HepG2 (cell line): ENCODE results near the gene CD180. TPM values are rescaled to one million over a fixed set of nuclear protein-coding genes. Genes with fewer than 3 reads are reported as not detected.

Experiments used
- ATAC-seq: fragments of 200-7000 bp; cut with Tn5 transposase; 3 replicates; pipeline ENCODE4 v1.9.1; 2020; ENCODE audit warnings: mild to moderate bottlenecking, moderate library complexity
- BruUV-seq: library from RNA; stranded (reverse); fragments of 400-500 nt; replicated peaks from 2 replicates; lab custom pipeline; 2021; lab: Mats Ljungman, UMichigan
- CTCF ChIA-PET: fragments of 300-600 bp; formaldehyde crosslinking; extraction: SDS; loops from one replicate; lab custom pipeline; 2021; ENCODE audit warnings: low total read pairs, inconsistent platforms, low intra/inter-chr PET ratio; lab: Yijun Ruan, JAX
- POLR2A ChIA-PET: fragments of 350-600 bp; sonication (Branson Sonifier 250); formaldehyde crosslinking; loops from one replicate; lab custom pipeline; 2020; ENCODE audit warnings: antibody characterized with exemption, inconsistent platforms; lab: Yijun Ruan, JAX
- DNase-seq: peaks from one replicate; pipeline ENCODE4 v3.0.0-alpha.2; 2015; ENCODE audit warnings: low spot score
- FAIRE-seq: peaks from 3 replicates; lab custom pipeline; 2011; peaks lifted over from hg19 to GRCh38; lab: Jason Lieb, UNC
- H2AFZ ChIP-seq: one replicate; pipeline ENCODE4 v1.6.1; 2011; ENCODE audit warnings: low read length, inconsistent platforms
- H3K27ac ChIP-seq: fragments of 300-600 bp; 3 replicates; pipeline ENCODE4 v1.8.0; 2011; ENCODE audit warnings: mixed run types, mild to moderate bottlenecking, mixed read lengths, low read length, inconsistent platforms; ENCODE audit not compliant: insufficient read depth; ENCODE audit errors: extremely low read length
- H3K27me3 ChIP-seq, 2 experiments: fragments of 200-600 bp in 1 of 2; 2 replicates in 1 of 2; 3 replicates in 1 of 2; pipeline versions ENCODE4 v1.6.0 to v1.8.0; 2011; ENCODE audit warnings: low read length in 2 of 2, mild to moderate bottlenecking in 2 of 2, moderate library complexity in 2 of 2, inconsistent platforms in 1 of 2; ENCODE audit not compliant: insufficient read depth in 2 of 2, control insufficient read depth in 1 of 2
- H3K36me3 ChIP-seq, 2 experiments: fragments of 200-600 bp in 1 of 2; replicated peaks in 1 of 2; 2 replicates in 1 of 2; 3 replicates in 1 of 2; pipeline versions ENCODE4 v1.5.1 to v1.8.0; 2011; ENCODE audit warnings: low read length in 2 of 2, inconsistent platforms in 1 of 2; ENCODE audit not compliant: insufficient read depth in 2 of 2, control insufficient read depth in 1 of 2
- H3K4me1 ChIP-seq: 2 replicates; pipeline ENCODE4 v1.5.1; 2012; ENCODE audit warnings: low read length, inconsistent platforms; ENCODE audit not compliant: insufficient read depth
- H3K4me2 ChIP-seq: 2 replicates; pipeline ENCODE4 v1.6.0; 2011; ENCODE audit warnings: low read depth, low read length, inconsistent platforms
- H3K4me3 ChIP-seq, 3 experiments: fragments of 200-600 bp in 1 of 3; sonication (generic), shearing (Covaris generic) in 1 of 3; replicated peaks in 1 of 3; 2 replicates each; pipeline ENCODE4 v1.5.1; 2011 to 2016; ENCODE audit warnings: low read length in 3 of 3, inconsistent platforms in 2 of 3, low read depth in 2 of 3, mild to moderate bottlenecking in 2 of 3, control low read depth in 1 of 3, mixed read lengths in 1 of 3; ENCODE audit not compliant: insufficient read depth in 1 of 3
- H3K79me2 ChIP-seq: one replicate; pipeline ENCODE4 v1.6.1; 2011; ENCODE audit warnings: low read length, inconsistent platforms; ENCODE audit not compliant: insufficient read depth
- H3K9ac ChIP-seq: 2 replicates; pipeline ENCODE4 v1.6.0; 2011; ENCODE audit warnings: mild to moderate bottlenecking, low read depth, low read length, inconsistent platforms; ENCODE audit not compliant: insufficient read depth
- H3K9me3 ChIP-seq: 2 replicates; pipeline ENCODE4 v1.5.1; 2012; ENCODE audit warnings: mild to moderate bottlenecking, low read length
- H4K20me1 ChIP-seq: 2 replicates; pipeline ENCODE4 v1.6.0; 2011; ENCODE audit warnings: inconsistent platforms, mild to moderate bottlenecking, low read length, moderate library complexity; ENCODE audit not compliant: insufficient read depth
- BCLAF1 ChIP-seq: fragments of 450-650 bp; IDR thresholded peaks from 2 replicates; pipeline ENCODE4 v1.6.1; 2017; ENCODE audit warnings: mild to moderate bottlenecking
- CBX1 ChIP-seq: IDR thresholded peaks from one replicate; pipeline ENCODE4 v1.6.1; 2016; ENCODE audit warnings: antibody characterized with exemption, low read depth
- ELF3 ChIP-seq: IDR thresholded peaks from 2 replicates; pipeline ENCODE4 v1.6.1; 2016; ENCODE audit warnings: missing genetic modification reagents, missing compliant biosample characterization
- KLF6 ChIP-seq: IDR thresholded peaks from 2 replicates; pipeline ENCODE4 v1.8.0; 2016; ENCODE audit warnings: missing biosample characterization, missing genetic modification reagents
- PBX2 ChIP-seq: IDR thresholded peaks from 2 replicates; pipeline ENCODE4 v1.6.1; 2016; ENCODE audit warnings: control low read depth
- RAD51 ChIP-seq: fragments of 450-650 bp; IDR thresholded peaks from 2 replicates; pipeline ENCODE4 v1.6.1; 2016; ENCODE audit warnings: borderline replicate concordance
- RBM39 ChIP-seq: fragments of 200-400 bp; formaldehyde crosslinking; IDR thresholded peaks from one replicate; pipeline ENCODE4 v1.6.1; 2018; ENCODE audit warnings: antibody characterized with exemption, mild to moderate bottlenecking, low read depth, low read length; ENCODE audit not compliant: poor library complexity, severe bottlenecking
- SMAD3 ChIP-seq: sonication (generic); formaldehyde crosslinking; IDR thresholded peaks from 2 replicates; pipeline ENCODE4 v1.4.0; 2020; ENCODE audit warnings: missing genetic modification reagents
- SYNCRIP ChIP-seq: fragments of 200-400 bp; formaldehyde crosslinking; IDR thresholded peaks from 2 replicates; pipeline ENCODE4 v1.6.1; 2018; ENCODE audit warnings: mild to moderate bottlenecking, low read depth, low read length; ENCODE audit not compliant: insufficient read depth
- ZNF12 ChIP-seq: sonication (generic); formaldehyde crosslinking; IDR thresholded peaks from 2 replicates; pipeline ENCODE4 v1.5.0; 2020; ENCODE audit warnings: missing genetic modification reagents
- ZNF672 ChIP-seq: sonication (generic); formaldehyde crosslinking; IDR thresholded peaks from 2 replicates; pipeline ENCODE4 v1.8.1; 2022; ENCODE audit warnings: missing genetic modification reagents
- ZNF749 ChIP-seq: sonication (generic); formaldehyde crosslinking; IDR thresholded peaks from 2 replicates; pipeline ENCODE4 v1.8.0; 2022; ENCODE audit warnings: mild to moderate bottlenecking, missing genetic modification reagents, moderate library complexity, borderline replicate concordance
- WGBS: methylation state at CpG from one replicate; pipeline ENCODE4 v1.1.6; 2017; ENCODE audit warnings: low lambda C conversion rate; 5-methylcytosine and 5-hydroxymethylcytosine counted together
- in situ Hi-C: cut with HindIII; loops from 2 replicates; pipeline ENCODE4 v1.10.0; 2017; ENCODE audit warnings: low pct_unique_long_range_greater_than_20kb; ENCODE audit not compliant: extremely low pct_ligation_motif_present
- intact Hi-C: fragments of 100-400 bp; cut with micrococcal nuclease; formaldehyde crosslinking; loops from one replicate; pipeline ENCODE4 v1.10.0; 2022; ENCODE audit not compliant: unreplicated experiment
- polyA plus RNA-seq, 8 experiments: library from polyadenylated mRNA; depleted of rRNA in 3 of 8; stranded (reverse) in 7 of 8; unstranded in 1 of 8; fragments of >200 nt; fragmentation: Illumina TruSeq in 4 of 8; extraction: Trizol in 4 of 8; gene quantifications; 2 replicates each; pipeline versions ENCODE4 v1.2.1 to v1.2.3, GENCODE V29; 2011 to 2016; ENCODE audit warnings: low read depth in 4 of 8, missing spikeins in 1 of 8, mixed read lengths in 1 of 8; ENCODE audit not compliant: insufficient read depth in 1 of 8
- total RNA-seq, 5 experiments: library from RNA; depleted of rRNA; stranded (reverse); fragments of >200 nt; fragmentation: Illumina TruSeq; extraction: Trizol; gene quantifications; 2 replicates each; pipeline ENCODE4 v1.2.3, GENCODE V29; 2016; ENCODE audit warnings: low read depth in 1 of 5
- TF ChIP-seq, protein P1 (sequence below): sonication (generic); formaldehyde crosslinking; conservative IDR thresholded peaks from 2 replicates; pipeline ENCODE4 v1.8.0; 2022; ENCODE audit warnings: mild to moderate bottlenecking, moderate library complexity, missing genetic modification reagents
- TF ChIP-seq, protein P2 (sequence below): sonication (generic); formaldehyde crosslinking; IDR thresholded peaks from 2 replicates; pipeline ENCODE4 v1.4.0; 2020; ENCODE audit warnings: missing genetic modification reagents
- TF ChIP-seq, protein P3 (sequence below): sonication (generic); formaldehyde crosslinking; IDR thresholded peaks from 2 replicates; pipeline ENCODE4 v1.5.0; 2020; ENCODE audit warnings: missing genetic modification reagents

Gene CD180
- total and polyA plus RNA-seq, 2 of the 13 experiments (the other 11 are each of a cell fraction or from before 2014, with no cell fraction given): not detected

DNA sequence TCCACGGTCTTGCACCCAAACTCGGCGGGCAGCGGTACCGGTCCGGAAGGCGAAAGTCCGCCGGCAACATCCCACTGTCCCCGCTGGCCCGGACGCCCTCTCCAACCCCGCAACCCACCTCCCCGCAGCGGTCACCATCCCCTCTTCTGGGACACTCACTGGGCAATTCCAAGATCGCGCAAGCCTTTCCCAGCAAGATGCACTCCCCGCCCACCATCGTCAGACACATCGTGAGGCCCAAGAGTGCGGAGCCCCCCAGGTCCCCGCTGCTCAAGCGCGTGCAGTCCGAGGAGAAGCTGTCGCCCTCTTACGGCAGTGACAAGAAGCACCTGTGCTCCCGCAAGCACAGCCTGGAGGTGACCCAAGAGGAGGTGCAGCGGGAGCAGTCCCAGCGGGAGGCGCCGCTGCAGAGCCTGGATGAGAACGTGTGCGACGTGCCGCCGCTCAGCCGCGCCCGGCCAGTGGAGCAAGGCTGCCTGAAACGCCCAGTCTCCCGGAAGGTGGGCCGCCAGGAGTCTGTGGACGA lies 33.3 kb downstream of the CD180 start (continued):
- TF ChIP-seq SYNCRIP: no peak
- no peak for TF ChIP-seq RAD51
- no peak for TF ChIP-seq CBX1
- no peak for TF ChIP-seq SMAD3 (CRISPR knock-in tag)
- TF ChIP-seq, protein P1, sequence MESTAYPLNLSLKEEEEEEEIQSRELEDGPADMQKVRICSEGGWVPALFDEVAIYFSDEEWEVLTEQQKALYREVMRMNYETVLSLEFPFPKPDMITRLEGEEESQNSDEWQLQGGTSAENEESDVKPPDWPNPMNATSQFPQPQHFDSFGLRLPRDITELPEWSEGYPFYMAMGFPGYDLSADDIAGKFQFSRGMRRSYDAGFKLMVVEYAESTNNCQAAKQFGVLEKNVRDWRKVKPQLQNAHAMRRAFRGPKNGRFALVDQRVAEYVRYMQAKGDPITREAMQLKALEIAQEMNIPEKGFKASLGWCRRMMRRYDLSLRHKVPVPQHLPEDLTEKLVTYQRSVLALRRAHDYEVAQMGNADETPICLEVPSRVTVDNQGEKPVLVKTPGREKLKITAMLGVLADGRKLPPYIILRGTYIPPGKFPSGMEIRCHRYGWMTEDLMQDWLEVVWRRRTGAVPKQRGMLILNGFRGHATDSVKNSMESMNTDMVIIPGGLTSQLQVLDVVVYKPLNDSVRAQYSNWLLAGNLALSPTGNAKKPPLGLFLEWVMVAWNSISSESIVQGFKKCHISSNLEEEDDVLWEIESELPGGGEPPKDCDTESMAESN (CRISPR knock-in tag): no peak
- TF ChIP-seq BCLAF1: no peak
- no peak for TF ChIP-seq KLF6
- no peak for TF ChIP-seq ZNF672
- no peak for TF ChIP-seq ELF3 (CRISPR knock-in tag)
- no peak for TF ChIP-seq ZNF749 (CRISPR knock-in tag)

- no peaks in the 10 kb centered on the region for H3K9me3 ChIP-seq
- ATAC-seq: no peak
- no peak for DNase-seq
- no TSS peak for BruUV-seq
- TF ChIP-seq, protein P2, sequence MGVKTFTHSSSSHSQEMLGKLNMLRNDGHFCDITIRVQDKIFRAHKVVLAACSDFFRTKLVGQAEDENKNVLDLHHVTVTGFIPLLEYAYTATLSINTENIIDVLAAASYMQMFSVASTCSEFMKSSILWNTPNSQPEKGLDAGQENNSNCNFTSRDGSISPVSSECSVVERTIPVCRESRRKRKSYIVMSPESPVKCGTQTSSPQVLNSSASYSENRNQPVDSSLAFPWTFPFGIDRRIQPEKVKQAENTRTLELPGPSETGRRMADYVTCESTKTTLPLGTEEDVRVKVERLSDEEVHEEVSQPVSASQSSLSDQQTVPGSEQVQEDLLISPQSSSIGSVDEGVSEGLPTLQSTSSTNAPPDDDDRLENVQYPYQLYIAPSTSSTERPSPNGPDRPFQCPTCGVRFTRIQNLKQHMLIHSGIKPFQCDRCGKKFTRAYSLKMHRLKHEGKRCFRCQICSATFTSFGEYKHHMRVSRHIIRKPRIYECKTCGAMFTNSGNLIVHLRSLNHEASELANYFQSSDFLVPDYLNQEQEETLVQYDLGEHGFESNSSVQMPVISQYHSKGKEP (CRISPR knock-in tag): no peak
- no peak for TF ChIP-seq PBX2 (CRISPR knock-in tag)
- TF ChIP-seq, protein P3, sequence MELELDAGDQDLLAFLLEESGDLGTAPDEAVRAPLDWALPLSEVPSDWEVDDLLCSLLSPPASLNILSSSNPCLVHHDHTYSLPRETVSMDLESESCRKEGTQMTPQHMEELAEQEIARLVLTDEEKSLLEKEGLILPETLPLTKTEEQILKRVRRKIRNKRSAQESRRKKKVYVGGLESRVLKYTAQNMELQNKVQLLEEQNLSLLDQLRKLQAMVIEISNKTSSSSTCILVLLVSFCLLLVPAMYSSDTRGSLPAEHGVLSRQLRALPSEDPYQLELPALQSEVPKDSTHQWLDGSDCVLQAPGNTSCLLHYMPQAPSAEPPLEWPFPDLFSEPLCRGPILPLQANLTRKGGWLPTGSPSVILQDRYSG: no peak
- no peak for TF ChIP-seq ZNF12 (CRISPR knock-in tag)
- no peak for TF ChIP-seq RBM39
- intact Hi-C loops: no loop called here
- H3K4me3 ChIP-seq: no peak overlapping the region
- H3K9ac ChIP-seq: no peak overlapping the region
- H3K27ac ChIP-seq: no peak overlapping the region
- in situ Hi-C loops: no loop called here
- H3K27me3 ChIP-seq: no peaks in the 10 kb centered on the region
- ChIA-PET POLR2A (no interaction called here), CTCF (no interaction called here)
- H3K36me3 ChIP-seq: peaks cover 1 to 21% of the 10 kb centered on the region in 2 experiments; a peak in 4 of 5 replicates
- no peak for FAIRE-seq
- H3K79me2 ChIP-seq: no peaks in the 10 kb centered on the region
- no peak overlapping the region for H3K4me2 ChIP-seq
- no peak overlapping the region for H2AFZ ChIP-seq
- WGBS: 95% methylated on average over 5 of the region's 5 CpGs
- no peaks in the 10 kb centered on the region for H3K4me1 ChIP-seq
- no peaks in the 10 kb centered on the region for H4K20me1 ChIP-seq
Measured at GRCh38 chr5:67161767-67162166, 34.8 kb downstream of the CD180 start.
